H9 (cell line): Measurements from ENCODE around the gene LRRC71. TPM values are rescaled to one million over a fixed set of nuclear protein-coding genes. Genes with fewer than 3 reads are reported as not detected.

Experiments
- DNase-seq: peaks from one replicate; pipeline ENCODE4 v3.0.0-alpha.2; 2017
- H2AFZ ChIP-seq: one replicate; pipeline ENCODE4 v1.6.1; 2013; ENCODE audit warnings: mild to moderate bottlenecking, low read length, control low read depth, moderate library complexity
- H2AK5ac ChIP-seq: 2 replicates; pipeline ENCODE4 v1.6.1; 2013; ENCODE audit warnings: low read length, control low read depth, mixed read lengths; ENCODE audit not compliant: insufficient read length
- H2BK120ac ChIP-seq: one replicate; pipeline ENCODE4 v1.6.1; 2013; ENCODE audit warnings: low read depth, mild to moderate bottlenecking, low read length, control low read depth, inconsistent platforms; ENCODE audit not compliant: poor library complexity, severe bottlenecking
- H2BK12ac ChIP-seq: 2 replicates; pipeline ENCODE4 v1.6.1; 2013; ENCODE audit warnings: low read length, control low read depth, mixed read lengths, low read depth; ENCODE audit not compliant: insufficient read length
- H2BK15ac ChIP-seq: 2 replicates; pipeline ENCODE4 v1.6.1; 2013; ENCODE audit warnings: low read depth, low read length, control low read depth
- H2BK20ac ChIP-seq: one replicate; pipeline ENCODE4 v1.6.1; 2013; ENCODE audit warnings: low read depth, mild to moderate bottlenecking, low read length, control low read depth, inconsistent platforms; ENCODE audit not compliant: poor library complexity, severe bottlenecking
- H2BK5ac ChIP-seq: 2 replicates; pipeline ENCODE4 v1.6.1; 2013; ENCODE audit warnings: low read length, control low read depth, mixed read lengths; ENCODE audit not compliant: insufficient read length
- H3K14ac ChIP-seq: 2 replicates; pipeline ENCODE4 v1.6.1; 2013; ENCODE audit warnings: low read length, control low read depth; ENCODE audit not compliant: insufficient read depth
- H3K18ac ChIP-seq: 2 replicates; pipeline ENCODE4 v1.6.1; 2013; ENCODE audit warnings: low read depth, mild to moderate bottlenecking, mixed read lengths, low read length, control low read depth; ENCODE audit not compliant: insufficient read length
- H3K23ac ChIP-seq: 2 replicates; pipeline ENCODE4 v1.6.1; 2013; ENCODE audit warnings: low read length, control low read depth, mixed read lengths, low read depth; ENCODE audit not compliant: insufficient read length
- H3K23me2 ChIP-seq: 2 replicates; pipeline ENCODE4 v1.6.1; 2013; ENCODE audit warnings: low read depth, mild to moderate bottlenecking, mixed read lengths, low read length, control low read depth; ENCODE audit not compliant: insufficient read length, poor library complexity, severe bottlenecking
- H3K27ac ChIP-seq: 2 replicates; pipeline ENCODE4 v1.5.1; 2013; ENCODE audit warnings: low read length, control low read depth, mixed read lengths, low read depth; ENCODE audit not compliant: insufficient read length
- H3K27me3 ChIP-seq: 2 replicates; pipeline ENCODE4 v1.6.1; 2013; ENCODE audit warnings: low read length, control low read depth, inconsistent platforms; ENCODE audit not compliant: insufficient read depth
- H3K4ac ChIP-seq: 2 replicates; pipeline ENCODE4 v1.6.1; 2013; ENCODE audit warnings: low read depth, mild to moderate bottlenecking, control low read depth, inconsistent platforms, low read length, moderate library complexity
- H3K4me1 ChIP-seq: 2 replicates; pipeline ENCODE4 v1.6.1; 2013; ENCODE audit warnings: low read length, control low read depth, inconsistent platforms; ENCODE audit not compliant: insufficient read depth
- H3K4me2 ChIP-seq: 2 replicates; pipeline ENCODE4 v1.6.1; 2013; ENCODE audit warnings: low read length, control low read depth, mixed read lengths; ENCODE audit not compliant: insufficient read length, insufficient read depth
- H3K56ac ChIP-seq: 2 replicates; pipeline ENCODE4 v1.6.1; 2013; ENCODE audit warnings: low read depth, mild to moderate bottlenecking, mixed read lengths, low read length, control low read depth; ENCODE audit not compliant: insufficient read length
- H3K79me1 ChIP-seq: 2 replicates; pipeline ENCODE4 v1.6.1; 2013; ENCODE audit warnings: low read depth, mild to moderate bottlenecking, moderate library complexity, low read length, control low read depth, inconsistent platforms; ENCODE audit not compliant: insufficient read depth, poor library complexity, severe bottlenecking
- H3K79me2 ChIP-seq: 2 replicates; pipeline ENCODE4 v1.6.1; 2013; ENCODE audit warnings: low read length, control low read depth, inconsistent platforms; ENCODE audit not compliant: insufficient read depth
- H3K9ac ChIP-seq: 2 replicates; pipeline ENCODE4 v1.6.1; 2013; ENCODE audit warnings: low read length, control low read depth, mixed read lengths; ENCODE audit not compliant: insufficient read length; ENCODE audit errors: extremely low read depth
- H3K9me3 ChIP-seq: one replicate; pipeline ENCODE4 v1.6.1; 2013; ENCODE audit warnings: low read depth, low read length, inconsistent platforms; ENCODE audit not compliant: control insufficient read depth
- H3T11ph ChIP-seq: one replicate; pipeline ENCODE4 v1.6.1; 2013; ENCODE audit warnings: mild to moderate bottlenecking, low read length, control low read depth, inconsistent platforms
- H4K20me1 ChIP-seq: one replicate; pipeline ENCODE4 v1.6.1; 2013; ENCODE audit not compliant: control insufficient read depth, insufficient read length, insufficient read depth
- H4K5ac ChIP-seq: 2 replicates; pipeline ENCODE4 v1.6.1; 2013; ENCODE audit warnings: low read depth, mild to moderate bottlenecking, mixed read lengths, low read length, control low read depth; ENCODE audit not compliant: insufficient read length
- H4K8ac ChIP-seq: replicated peaks from 2 replicates; pipeline ENCODE4 v1.6.1; 2013; ENCODE audit warnings: low read length, control low read depth, mixed read lengths, low read depth; ENCODE audit not compliant: insufficient read length
- H4K91ac ChIP-seq: 2 replicates; pipeline ENCODE4 v1.6.1; 2013; ENCODE audit warnings: low read depth, mild to moderate bottlenecking, moderate library complexity, mixed read lengths, low read length, control low read depth; ENCODE audit not compliant: insufficient read length
- H3K27ac Mint-ChIP-seq, 3 experiments: 2 replicates in 2 of 3; 3 replicates in 1 of 3; pipeline ENCODE4 v1.8.0; 2020 to 2021; ENCODE audit warnings: mixed read lengths in 3 of 3, mild to moderate bottlenecking in 1 of 3, moderate library complexity in 1 of 3
- H3K27me3 Mint-ChIP-seq: 2 replicates; pipeline ENCODE4 v1.8.0; 2021; ENCODE audit warnings: low read depth, mild to moderate bottlenecking, moderate library complexity, mixed read lengths
- H3K36me3 Mint-ChIP-seq, 3 experiments: 2 replicates in 2 of 3; 3 replicates in 1 of 3; pipeline ENCODE4 v1.8.0; 2020 to 2021; ENCODE audit warnings: low read depth in 3 of 3, mixed read lengths in 3 of 3; ENCODE audit not compliant: insufficient read depth in 1 of 3
- H3K4me1 Mint-ChIP-seq, 2 experiments: 2 replicates each; pipeline ENCODE4 v1.8.0; 2020; ENCODE audit warnings: mixed read lengths in 2 of 2
- H3K4me3 Mint-ChIP-seq, 2 experiments: 2 replicates in 1 of 2; 3 replicates in 1 of 2; pipeline ENCODE4 v1.8.0; 2020 to 2021; ENCODE audit warnings: mild to moderate bottlenecking in 2 of 2, mixed read lengths in 2 of 2, moderate library complexity in 1 of 2
- H3K9me3 Mint-ChIP-seq, 2 experiments: 2 replicates in 1 of 2; 3 replicates in 1 of 2; pipeline ENCODE4 v1.8.0; 2020; ENCODE audit warnings: mild to moderate bottlenecking in 2 of 2, mixed read lengths in 2 of 2, moderate library complexity in 1 of 2
- CTCF ChIP-seq: fragments of 200-600 bp; sonication (generic); conservative IDR thresholded peaks from 3 replicates; pipeline ENCODE4 v1.8.0; 2021; ENCODE audit warnings: antibody characterized with exemption, mild to moderate bottlenecking
- WGBS: extraction: QIAGEN DNeasy Blood & Tissue Kit; methylation state at CpG from one replicate; pipeline ENCODE4 v1.1.7; 2013; ENCODE audit warnings: missing lambda C conversion rate, low lambda C conversion rate, mixed read lengths; ENCODE audit not compliant: insufficient read length; ENCODE audit errors: extremely low coverage; 5-methylcytosine and 5-hydroxymethylcytosine counted together
- total RNA-seq: library from RNA; stranded (reverse); gene quantifications from 2 replicates; pipeline ENCODE4 v1.2.1, GENCODE V29; 2021

Gene LRRC71
- total RNA-seq, 1 experiment from 2014 or later, result not detected

DNA sequence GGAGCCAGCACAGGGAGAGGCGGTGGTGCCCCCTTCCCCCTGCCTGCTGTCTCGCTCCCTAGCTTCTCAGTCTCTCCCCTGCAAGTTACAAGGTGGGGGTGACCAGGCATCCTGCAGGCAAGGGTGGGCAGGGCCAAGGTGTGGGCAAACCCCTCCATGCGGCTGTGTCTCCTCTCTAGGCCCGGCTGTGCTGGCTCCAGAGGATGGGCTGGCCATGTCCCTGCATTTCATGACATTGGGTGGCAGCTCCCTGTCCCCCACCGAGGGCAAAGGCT is 45.2 kb upstream of the LRRC71 start:
- no peak overlapping the region for H2BK12ac ChIP-seq
- Mint-ChIP-seq H3K4me1 (peaks cover 4 to 17% of the 10 kb centered on the region in 2 experiments), H3K4me3 (no peak overlapping the region), H3K27ac (no peak overlapping the region), H3K27me3 (peaks cover 68% of the 10 kb centered on the region), H3K9me3 (no peaks in the 10 kb centered on the region; a peak in 1 of 5 replicates), H3K36me3 (no peaks in the 10 kb centered on the region)
- no peak for TF ChIP-seq CTCF
- no peak overlapping the region for H3K23ac ChIP-seq
- no peak overlapping the region for H3K27ac ChIP-seq
- no peak overlapping the region for H3K56ac ChIP-seq
- H3T11ph ChIP-seq, result no peak overlapping the region
- no peaks in the 10 kb centered on the region for H3K79me1 ChIP-seq
- H3K9me3 ChIP-seq, result no peaks in the 10 kb centered on the region
- H3K9ac ChIP-seq, result no peak overlapping the region
- H3K23me2 ChIP-seq, result no peaks in the 10 kb centered on the region
- H2BK5ac ChIP-seq, result no peak overlapping the region
- H3K4me1 ChIP-seq, result no peaks in the 10 kb centered on the region
- no peak overlapping the region for H3K18ac ChIP-seq
- DNase-seq, result no peak
- H4K91ac ChIP-seq, result no peak overlapping the region
- no peaks in the 10 kb centered on the region; the same call in 1 of the 2 replicates for H3K27me3 ChIP-seq
- H3K14ac ChIP-seq, result no peak overlapping the region
- no peaks in the 10 kb centered on the region for H4K20me1 ChIP-seq
- no peak overlapping the region for H3K4ac ChIP-seq
- no peak overlapping the region for H3K4me2 ChIP-seq
- no peak overlapping the region for H2BK20ac ChIP-seq
- no peak overlapping the region for H2BK120ac ChIP-seq
- no peak overlapping the region for H4K5ac ChIP-seq
- H2BK15ac ChIP-seq, result no peak overlapping the region
- no CpG with 5 or more reads among the region's 5 CpGs for WGBS
- no peak overlapping the region for H2AK5ac ChIP-seq
- H4K8ac ChIP-seq, result no peak overlapping the region
- no peak overlapping the region for H2AFZ ChIP-seq
- no peaks in the 10 kb centered on the region for H3K79me2 ChIP-seq
